Stimulated activated CD4-positive, alpha-beta T cell treated with anti-CD3 and anti-CD28 coated beads, TNF-alpha, amount 100 ng/mL, for 24 hours (primary cell): ENCODE data around the gene GLO1.

ENCODE experiments used
- DNase-seq, 3 experiments: peaks; one replicate each; pipeline ENCODE4 v3.0.0-alpha.2; 2020; ENCODE audit warnings: low read depth in 3 of 3

The GLO1 gene

DNA sequence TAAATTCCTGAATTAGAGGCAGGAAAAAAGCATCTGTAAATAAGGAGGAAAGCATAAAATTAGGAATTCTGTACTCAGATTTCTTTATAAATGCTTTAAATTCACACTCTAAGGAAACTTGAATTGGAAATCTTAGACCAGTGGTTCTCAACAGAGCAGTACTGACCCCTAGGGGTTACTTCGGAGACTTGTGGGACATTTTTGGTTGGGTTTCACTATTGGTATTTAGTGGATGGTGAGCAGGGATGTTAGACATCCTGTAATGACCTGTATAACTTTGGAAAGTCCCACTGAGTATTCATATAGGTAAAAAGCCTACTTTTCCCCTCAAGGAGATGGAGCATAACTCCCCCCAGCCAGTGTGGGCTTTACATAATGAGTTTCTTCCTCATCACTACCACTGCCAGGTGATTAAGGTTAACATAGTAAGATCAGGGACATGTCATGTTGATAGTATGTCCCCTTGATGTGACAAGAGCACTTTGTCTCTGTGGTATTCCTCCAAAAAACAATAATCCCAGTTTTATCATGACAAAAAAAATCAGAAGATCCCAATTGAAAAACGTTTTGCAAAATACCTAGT, 31.0 kb downstream of the GLO1 start:
- peak in 1 of 3 experiments; percentile 5 for DNase-seq

DNA sequence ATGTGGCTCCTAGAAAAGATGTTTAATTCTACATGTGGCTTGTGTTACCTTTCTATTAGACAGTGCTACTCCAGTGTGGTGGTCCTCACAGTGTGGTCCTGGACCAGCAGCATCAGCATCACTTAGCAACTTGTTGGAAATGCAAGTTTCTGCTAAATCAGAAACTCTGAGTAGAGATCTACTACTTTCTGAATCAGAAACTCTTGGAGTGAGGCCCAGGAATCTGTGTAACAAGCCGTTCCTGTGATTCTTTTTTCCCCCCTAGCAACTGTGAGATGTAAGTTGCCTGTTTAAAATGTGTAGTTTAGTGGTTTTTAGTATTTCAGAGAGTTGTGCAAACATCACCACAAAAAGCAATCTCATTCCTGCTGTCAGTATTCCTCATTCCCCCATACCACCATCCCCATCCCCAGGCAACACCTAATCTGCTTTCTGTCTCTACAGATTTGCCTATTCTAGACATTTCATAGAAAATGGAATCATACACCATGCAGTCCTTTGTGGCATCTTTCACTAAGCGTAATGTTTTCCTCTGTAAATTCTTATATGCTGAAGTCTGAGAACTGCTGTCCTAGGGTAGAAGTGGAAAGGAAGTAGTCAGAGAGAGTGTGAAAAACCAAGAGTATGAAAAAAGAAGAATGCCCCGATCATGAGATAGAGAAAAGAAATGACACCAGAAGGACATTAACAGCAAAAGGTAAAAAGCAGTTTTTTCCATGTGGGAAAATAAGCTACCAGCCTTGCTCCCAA, 44.4 kb downstream of the GLO1 start:
- DNase-seq = no peak

DNA sequence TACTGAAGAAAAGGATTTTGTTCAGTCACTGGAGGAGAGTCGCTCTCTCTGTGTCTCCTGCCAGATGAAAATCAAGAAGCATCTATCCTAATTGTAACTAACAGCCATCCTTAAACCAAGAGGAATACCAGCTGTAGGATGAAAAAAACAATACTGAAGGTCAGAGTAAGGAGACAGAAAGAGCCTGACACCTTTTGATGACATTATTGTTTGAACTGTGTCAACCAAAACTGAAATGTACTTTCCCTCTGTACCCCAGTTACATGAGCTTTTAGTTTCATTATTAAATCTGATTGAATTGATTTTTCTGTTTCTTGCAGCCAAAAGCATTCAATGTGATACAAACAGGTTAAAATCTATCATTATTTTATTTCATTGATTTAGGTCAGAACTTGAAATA, 46.0 kb downstream of the GLO1 start:
- no peak for DNase-seq

DNA sequence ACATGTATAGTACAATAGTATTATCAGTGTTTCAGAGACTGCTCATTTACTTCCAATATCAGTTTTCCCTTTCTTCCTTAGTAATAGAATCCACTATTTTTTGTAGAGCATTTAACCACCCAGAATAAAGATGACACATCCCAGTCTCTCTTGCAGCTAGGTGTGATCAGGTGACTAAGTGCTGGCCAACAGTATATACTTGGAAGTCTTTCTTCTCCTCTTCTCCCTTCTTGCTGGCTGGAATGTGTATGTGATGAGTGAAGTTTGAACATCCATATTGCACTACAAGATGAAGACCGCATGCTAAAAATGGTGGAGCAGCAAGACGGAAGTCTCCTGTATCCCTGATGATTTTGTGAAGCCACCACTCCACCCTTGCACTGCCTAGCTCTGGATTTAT, 48.7 kb downstream of the GLO1 start:
- no peak for DNase-seq

DNA sequence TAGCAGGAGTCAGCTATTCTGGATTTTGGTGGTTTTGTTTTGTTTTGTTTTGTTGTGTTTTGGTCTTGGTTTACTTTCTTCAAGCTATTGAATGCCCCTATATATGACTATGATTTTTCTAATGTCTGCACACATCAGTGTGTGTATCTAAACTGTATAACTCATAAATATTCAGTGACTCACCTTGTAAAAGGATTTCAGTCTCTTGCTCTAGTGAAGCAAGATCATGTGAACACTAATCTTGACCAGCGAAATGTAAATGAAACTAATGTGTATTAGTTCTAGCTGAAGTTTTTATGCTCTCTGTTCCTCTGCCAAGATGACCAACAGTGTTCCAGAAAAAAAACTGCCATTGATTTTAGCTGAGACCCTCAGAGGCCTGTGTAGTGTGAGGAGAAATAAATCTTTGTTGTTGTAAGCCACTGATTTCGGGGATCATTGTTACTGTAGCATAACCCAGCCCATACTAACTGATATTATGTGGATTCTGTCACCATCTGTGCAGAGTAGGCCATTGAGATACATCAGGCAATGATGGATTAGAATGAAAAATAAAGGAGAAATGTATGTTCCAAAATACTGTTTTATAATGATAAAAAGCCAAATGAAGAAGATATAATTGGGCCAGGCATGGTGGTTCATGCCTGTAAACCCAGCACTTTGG, 51.7 kb downstream of the GLO1 start:
- DNase-seq = no peak

DNA sequence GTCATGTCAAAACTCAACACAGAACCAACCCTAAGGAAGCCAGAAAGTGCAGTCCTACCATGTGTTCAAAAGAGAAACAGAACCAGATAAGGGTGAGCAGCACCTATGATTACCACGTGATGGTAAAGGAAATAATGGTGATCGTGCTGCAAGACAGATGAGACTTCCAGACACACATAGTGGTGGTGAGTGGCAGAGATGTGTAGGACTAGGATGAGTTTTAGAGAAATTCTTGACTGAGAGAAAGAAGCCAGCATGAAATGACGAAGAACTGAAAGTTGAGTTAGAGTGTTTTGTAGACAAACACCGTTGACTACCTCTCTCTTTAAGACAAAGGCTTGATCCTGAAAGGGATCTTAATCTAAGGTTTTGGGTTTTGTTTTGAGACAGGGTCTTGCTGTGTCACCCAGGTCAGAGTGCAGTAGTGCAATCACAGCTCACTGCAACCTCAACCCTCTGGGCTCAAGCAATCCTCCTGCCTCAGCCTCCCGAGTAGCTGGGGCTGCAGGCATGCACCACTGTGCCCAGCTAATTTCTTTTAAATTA, 52.7 kb downstream of the GLO1 start:
- no peak for DNase-seq

DNA sequence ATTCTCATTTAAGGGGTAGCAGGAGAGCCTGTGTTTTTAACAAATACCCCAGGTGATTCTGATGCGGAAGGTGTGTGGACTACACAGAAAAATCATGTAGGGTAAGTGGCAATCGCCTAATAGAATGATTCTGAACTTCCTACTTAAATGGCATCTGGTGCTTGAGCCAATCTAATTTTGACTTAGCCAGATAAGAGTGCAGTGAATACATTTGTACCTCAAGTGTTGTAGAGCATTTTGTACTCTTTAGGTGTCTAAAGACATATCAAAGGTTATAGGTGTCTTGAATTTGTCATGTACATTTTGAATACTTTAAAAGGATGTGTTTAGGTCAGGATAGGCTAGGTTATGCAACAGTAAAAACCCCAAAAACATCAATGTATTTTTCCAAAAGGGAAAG, 53.2 kb downstream of the GLO1 start:
- DNase-seq = no peak

DNA sequence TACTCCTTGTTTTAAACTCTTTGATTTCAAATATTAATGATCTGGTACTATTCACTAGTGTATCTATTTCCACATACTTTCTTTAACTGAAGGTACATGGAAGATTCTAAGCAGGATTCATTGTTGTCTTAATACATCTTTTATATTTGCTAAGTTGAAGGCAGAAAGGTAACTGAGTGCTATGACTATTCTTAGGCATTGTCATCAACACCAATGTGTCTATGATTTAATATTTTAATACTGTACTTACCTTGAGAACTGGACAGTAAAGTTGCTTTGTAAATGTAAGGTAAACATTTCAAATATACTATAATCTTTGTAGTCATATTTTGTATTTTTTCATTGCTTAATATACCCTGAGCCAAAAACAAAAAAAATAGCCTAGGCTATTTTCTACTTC, 54.3 kb downstream of the GLO1 start:
- DNase-seq = no peak

DNA sequence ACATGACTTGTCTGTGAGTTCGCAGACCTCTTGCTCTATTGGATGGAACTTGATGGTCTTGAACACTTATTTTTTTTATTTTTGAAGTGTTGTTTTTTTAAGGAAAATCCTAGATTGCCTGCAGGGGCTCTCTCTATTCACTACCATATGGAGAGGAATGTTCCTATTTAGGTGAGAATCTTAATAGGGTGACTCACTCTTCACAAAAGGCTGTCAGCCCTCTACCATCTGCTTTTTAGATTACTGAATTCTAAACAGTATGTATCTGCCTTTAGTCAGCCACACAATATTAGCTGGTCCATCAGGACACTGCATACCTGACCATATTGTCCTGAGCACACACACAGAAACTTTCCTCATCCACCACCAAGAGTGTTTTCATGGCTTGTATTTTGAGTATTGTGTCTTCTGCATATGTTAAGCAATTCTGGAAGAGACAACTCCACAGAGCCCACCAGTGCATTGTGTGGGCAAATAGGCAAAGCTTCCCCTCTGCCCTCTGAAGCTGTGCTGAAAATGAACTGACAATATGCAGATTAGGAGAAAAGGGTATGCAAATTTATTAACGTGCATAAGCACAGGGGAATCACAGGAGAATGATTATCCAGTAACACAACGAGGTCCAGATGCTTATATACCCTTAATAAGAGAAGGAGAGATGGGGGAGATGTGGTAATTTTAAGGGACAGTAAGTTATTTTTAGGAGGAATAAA, 56.6 kb downstream of the GLO1 start:
- no peak for DNase-seq

DNA sequence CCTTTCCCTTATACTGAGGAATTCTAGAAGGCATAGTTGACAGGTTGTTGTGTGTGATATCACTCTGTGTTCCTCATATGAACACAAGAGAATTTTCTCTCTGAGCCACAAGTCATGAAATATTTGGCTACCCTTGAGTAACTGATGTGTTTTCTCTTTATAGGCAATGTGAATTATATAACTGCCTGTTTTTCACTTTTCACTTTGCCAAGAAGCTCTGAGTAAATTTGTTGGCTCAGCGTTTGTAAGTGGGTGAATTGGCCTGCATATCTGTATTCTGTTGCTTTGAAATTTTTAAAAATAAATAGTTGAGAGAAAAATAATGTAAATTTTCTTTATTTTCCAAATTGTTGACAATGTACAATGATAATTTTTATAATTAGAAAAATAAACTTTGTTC, 58.0 kb downstream of the GLO1 start:
- DNase-seq = no peak

DNA sequence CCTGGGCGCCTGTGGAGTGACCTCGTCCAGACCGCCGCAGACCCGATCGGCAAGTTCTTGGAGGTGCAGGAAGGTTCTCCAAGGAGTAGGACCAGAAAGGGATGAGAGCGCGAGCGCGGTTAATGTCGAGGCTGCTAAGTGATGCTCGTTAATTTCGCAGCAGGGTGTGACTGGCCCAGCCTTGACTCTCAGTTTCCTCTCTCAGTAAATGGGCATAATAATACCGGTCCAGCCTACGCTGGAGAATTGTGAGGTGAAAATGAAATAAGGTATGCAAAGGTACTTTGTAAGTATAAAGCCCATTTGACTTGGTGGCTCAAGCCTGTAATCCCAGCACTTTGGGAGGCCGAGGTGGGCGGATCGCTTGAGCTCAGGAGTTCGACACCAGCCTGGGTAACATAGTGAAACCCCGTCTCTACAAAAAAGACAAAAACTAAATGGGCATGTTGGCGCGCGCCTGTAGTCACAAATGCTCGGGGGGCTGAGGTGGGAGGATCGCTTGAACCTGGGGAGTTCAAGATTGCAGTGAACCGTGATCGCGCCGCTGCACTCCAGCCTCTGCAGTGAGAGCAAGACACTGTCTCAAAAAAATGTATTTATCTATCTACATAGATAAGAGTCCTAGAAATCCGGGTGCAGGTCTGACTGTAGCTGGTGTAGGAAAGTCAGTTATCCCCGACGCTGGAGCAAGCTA, 62.6 kb downstream of the GLO1 start:
- DNase-seq = peak in 1 of 3 experiments; percentile 2

DNA sequence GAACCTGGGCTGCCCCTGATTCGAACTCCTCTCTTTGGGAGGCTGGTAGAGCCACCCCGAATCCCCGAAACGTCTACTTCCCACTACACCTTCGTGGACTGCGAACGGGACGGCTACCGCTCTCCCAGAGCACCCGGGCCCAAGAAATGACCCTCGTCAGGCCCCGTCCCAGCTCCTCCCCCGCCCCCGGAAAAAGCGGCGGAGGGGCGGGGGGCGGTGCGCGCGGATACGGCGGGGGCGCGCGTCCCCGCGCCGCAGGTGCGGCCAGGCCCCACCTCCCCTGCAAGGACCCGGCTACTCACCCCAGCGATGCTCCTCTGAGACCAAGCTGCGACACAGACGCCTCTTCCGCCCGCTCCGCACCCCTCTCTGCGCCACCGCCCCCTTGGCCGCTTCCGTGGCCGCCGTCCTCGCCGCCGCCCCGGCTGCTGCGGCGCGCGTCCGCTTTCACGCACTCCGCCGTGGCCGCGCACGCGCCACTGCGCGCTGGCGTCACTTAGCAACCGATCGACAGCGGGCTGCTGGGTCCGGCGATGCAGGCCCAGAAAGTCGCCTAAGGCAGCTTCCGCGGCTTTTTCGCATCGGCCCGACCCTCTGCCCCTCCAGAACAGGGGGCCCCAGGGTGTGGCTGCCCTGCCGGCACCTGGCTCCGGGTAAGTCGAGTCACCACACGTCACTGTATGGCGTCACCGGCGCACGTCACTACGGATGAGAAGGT, 63.3 kb downstream of the GLO1 start, which contains the start of gene BTBD9:
TSS of gene BTBD9 (minus strand) at position 432 of the 718 bp plus-strand sequence.
- DNase-seq = peak; percentile 62 to 75 (median 62)

DNA sequence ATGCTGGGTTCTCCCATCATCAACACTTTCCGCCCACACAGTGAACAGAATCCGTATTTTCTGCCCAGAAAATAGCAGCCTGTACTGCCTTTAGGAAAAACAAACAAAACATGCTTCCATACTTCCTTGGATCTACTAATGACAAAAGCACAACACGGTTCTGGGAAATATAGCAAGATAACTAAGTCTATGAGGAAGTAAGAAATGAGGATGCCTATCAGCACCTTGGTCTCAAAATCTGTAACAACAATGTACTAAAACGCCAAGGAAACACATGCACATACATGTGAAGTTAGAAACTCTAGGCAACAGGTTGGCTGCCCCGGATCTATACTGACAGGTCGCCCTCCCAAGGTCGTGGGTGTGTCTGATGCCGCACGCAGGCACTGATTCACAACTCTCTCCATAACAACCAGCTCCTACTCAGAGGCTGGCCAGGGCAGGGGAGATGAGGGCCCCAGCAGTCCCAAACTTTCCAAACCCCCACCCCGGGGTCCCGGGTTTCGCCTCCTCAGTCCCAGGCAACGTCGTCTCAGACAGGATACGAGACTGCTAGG, 63.9 kb downstream of the GLO1 start:
- peak; percentile 40 to 56 (median 52) for DNase-seq

DNA sequence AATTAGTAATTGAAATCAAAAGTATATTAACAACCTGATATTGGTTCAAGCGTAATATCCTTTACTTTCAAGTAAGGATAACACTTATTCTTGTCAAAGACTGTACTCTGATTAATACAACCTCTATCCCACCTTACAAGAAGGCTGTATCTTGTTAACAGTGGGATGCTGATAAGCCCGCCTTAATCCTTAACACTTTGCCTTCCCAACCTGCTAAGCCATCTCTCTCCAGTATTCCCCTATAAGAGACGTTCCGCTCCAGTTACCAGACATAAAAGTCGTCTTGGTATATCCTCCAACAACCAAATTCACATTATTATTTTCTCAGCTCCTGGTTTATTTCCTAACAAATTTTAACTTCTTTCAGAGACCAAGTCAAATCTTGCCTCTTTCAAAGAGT, 65.2 kb downstream of the GLO1 start:
- no peak for DNase-seq

DNA sequence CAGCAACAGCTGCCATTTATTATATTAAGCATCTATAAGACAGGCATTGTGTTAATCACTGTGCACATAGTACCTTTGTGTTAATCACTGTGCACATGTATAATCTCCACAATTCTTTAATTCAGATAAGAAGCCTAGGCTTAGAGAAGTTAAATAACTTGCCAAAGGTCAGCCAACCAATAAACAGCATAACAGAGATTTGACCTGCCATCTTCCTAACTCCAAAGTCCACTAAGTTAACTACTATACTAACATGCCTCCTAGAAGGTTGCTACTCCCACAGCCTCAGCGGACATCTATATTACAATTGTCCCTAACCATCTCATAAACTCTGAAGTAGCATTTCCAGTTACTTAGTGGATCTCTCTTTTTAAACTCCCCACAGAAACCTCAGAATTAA, 66.9 kb downstream of the GLO1 start:
- no peak for DNase-seq

DNA sequence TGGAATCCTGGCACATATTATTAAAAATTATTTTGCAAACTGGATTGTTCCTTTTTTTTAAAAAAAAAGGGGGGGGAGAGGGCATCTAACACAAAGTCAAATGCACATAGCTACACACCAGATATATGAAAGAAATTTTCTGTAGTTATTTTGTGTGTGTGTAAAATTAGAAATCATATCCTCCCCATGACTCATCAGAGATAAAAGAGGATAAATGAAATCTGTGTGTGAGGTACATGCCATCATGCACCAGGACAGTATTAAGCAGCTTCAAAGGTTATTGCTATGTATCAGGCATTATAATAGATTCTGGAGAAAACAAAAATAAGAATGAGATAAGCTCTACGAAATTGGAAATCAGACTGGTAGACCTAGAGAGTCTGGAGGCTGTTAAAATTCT, 68.4 kb downstream of the GLO1 start:
- DNase-seq = no peak

DNA sequence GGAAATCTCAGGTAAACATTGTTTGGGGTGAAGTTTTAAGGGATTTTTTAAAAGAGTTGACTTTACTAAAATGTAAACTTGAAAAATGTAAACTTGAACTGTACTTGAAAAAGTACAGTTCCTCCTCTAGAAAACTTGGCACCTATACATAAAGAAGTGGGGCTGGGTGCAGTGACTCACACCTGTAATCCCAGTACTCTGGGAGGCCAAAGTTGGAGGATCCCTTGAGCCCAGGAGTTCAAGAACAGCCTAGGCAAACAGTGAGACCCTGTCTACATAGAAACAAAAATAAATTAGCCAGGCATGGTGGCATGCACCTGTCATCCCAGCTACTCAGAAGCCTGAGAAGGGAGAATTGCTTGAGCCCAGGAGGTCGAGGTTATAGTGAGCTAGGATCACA, 70.5 kb downstream of the GLO1 start:
- DNase-seq = no peak

DNA sequence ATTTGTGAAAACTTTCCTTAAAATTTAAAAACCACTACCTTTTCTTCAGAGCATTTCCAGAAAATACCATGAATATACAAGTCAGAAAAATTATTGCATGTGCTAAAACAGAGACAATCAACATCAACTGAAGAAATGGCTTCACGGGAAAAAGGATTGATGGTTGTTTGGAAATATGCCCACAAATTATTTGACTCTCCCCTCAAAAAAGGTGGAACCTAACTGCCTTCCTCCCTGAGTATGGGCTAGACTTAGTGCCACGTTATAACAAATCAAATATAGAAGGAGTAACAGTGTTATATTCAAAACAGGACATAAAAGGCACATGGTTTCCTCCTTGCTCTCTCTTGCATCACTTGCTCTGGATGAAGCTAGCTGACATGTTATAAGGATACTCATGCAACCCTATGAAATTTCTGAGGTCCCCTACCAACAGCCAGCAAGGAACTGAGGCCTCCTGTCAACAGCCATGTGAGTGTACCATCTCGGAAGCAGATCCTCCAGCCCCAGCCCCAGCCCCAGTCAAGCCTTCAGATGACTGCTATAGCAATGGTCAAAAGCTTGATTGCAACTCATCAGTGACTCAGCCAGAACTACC, 71.7 kb downstream of the GLO1 start:
- no peak for DNase-seq
